TTC549 (cell line): ENCODE data around the gene TMEM30A.

Source experiments
- FAIRE-seq: peaks from 2 replicates; lab custom pipeline; 2012; peaks lifted over from hg19 to GRCh38; lab: Jason Lieb, UNC

Gene TMEM30A

GRCh38 chr6:75213732-75214131 is 70.9 kb downstream of the TMEM30A start:
- no peak for FAIRE-seq

- no peak for FAIRE-seq
These were observed 71.5 kb downstream of the TMEM30A start for GRCh38 chr6:75213112-75213511.

- FAIRE-seq = no peak
These were observed 72.5 kb downstream of the TMEM30A start for GRCh38 chr6:75211920-75212590.

DNA sequence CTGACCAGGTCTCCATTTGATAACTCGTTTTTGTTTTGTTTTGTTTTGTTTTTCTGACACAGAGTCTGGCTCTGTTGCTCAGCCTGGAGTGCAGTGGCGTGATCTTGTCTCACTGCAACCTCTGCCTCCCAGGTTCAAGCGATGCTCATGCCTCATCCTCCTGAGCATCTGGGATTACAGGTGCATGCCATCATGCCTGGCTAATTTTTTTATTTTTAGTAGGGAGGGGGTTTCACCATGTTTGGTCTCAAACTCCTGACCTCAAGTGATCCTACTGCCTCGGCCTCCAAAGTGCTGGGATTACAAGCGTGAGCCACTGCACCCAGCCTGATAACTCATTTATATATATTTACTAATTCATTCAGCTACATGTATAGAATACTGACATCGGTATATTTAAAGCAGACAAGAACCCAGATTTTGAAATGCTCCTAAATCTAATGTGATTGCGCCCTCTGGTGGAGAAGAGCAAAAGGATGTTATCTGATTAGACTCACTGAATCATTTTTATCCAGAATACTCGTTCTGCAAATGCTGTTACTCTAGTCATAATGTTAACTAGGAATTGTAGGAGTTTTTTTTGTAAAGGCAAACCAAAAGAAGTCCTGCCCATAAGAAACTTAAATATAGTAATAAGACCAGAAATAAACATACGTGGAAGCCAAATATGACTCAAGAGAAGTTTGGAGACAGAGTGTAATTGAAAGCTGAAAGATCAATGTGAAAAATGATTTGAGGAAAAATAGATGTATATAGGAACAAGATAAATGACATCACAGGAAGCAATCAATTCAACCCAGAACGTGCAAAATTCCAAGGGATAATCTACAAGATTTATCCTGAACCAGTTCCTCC is 73.5 kb downstream of the TMEM30A start:
- peak; percentile 63 for FAIRE-seq

DNA sequence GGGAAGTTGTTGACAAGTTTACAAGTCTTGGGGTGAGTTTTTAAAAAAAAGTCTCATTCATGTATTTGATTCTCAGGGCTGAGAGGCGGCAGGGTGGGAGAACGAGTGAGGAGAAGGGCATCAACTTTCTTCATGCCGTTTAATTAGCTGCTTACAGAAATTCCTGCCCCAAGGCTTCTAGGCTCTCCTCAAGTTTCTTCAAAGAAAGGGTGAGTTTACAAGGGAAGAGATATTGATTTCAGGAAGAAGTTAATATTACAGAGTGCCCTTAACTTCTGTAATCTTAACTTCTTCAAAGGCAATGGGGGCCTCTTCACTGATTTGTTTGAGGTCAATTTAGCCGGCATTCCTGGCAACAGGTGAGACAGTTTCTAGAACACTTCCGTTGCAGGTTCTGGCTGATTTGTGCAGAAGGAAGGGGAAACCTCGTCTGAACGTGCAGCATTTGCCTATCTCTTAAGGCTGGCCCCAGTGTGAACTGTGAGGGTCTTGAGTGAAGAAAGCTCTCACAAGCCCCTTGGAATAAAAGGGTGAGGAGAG is 75.3 kb downstream of the TMEM30A start:
- FAIRE-seq = no peak

GRCh38 chr6:75208298-75209183 is 76.1 kb downstream of the TMEM30A start:
- no peak for FAIRE-seq

GRCh38 chr6:75206576-75207342 is 77.8 kb downstream of the TMEM30A start:
- FAIRE-seq = no peak

- no peak for FAIRE-seq
These were observed 78.6 kb downstream of the TMEM30A start, which contains the start of gene COL12A1 for GRCh38 chr6:75205776-75206575. COL12A1 (minus strand) TSS chr6:75206053; CDS start chr6:75202792, 3,261 bp downstream.

DNA sequence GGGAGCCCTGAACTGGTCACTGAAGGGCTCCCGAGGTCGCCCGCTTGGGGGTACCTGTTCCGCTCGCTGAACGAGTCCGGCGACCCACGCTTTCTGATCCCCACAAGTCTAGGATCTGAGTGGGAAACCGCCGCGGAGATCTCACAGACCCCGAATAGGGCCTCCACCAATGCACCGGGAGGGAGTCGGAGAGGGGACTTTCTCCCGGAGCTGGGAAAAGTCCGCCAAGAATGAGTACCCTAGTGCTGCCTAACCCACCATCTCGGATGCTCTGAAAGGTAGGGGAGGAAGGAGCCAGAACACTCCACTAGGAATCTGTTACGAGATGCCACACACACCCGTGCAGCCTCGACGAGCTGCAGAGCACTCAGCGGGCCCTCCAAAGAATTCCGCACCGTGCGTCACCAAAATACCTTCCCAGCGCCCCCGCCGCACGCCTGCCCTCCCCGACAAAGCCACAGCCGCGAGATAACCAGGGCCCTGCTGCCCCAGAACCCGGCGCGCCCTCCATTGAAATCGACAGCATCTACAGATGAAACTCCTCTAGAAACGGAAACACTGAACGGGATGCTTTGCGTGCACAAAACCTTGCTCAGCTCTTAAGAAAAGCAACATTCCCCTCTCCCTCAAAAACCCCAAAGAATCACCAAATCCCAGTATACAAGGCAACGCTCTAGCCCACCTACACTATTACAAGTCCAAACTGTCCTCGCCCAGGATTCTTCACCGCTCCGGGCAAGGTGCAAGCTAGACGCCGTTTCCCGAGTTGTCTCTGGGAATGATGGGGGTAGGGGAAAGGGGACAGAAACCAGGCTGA is 79.4 kb downstream of the TMEM30A start:
- FAIRE-seq = no peak

GRCh38 chr6:75204217-75204958 is 80.2 kb downstream of the TMEM30A start:
- no peak for FAIRE-seq

DNA sequence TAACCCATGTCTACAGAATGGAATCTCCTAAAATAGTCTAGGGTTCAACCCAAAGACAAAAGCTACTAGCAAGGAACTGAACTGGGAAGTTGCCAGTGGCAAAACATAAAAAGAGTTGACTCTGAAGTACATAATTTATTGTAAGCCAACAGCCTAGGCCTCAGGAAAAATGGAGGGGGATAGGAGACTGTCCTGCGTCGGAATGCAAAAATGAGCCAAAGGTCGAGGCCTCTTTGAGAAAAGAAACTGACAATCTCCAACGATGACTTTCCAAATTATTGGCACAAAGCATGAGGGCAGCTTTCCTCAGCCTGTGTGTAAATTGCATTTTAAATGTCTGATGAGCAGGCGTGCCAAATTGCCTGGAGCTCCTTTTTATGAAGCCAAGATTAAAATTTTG is 80.9 kb downstream of the TMEM30A start:
- no peak for FAIRE-seq
